HG03571 (cell line): ENCODE measurements around the gene BAG1.

ENCODE experiments used
- ATAC-seq: cut with Tn5 transposase; IDR thresholded peaks from one replicate; pipeline ENCODE4 v1.9.1; 2021; ENCODE audit not compliant: unreplicated experiment

The BAG1 gene

GRCh38 chr9:33245341-33245740, 19.2 kb downstream of the BAG1 start:
- no peak for ATAC-seq

- ATAC-seq = no peak
These were observed 20.2 kb downstream of the BAG1 start for GRCh38 chr9:33244137-33244784.

- no peak for ATAC-seq
These were observed 21.8 kb downstream of the BAG1 start for GRCh38 chr9:33242609-33243134.

- no peak for ATAC-seq
These were observed 23.2 kb downstream of the BAG1 start for GRCh38 chr9:33241298-33241697.

- ATAC-seq = no peak
These were observed 24.6 kb downstream of the BAG1 start, which contains the start of gene SPINK4 for GRCh38 chr9:33239921-33240320. Gene SPINK4, plus strand, starts transcription at chr9:33240167. Its CDS starts 42 bp downstream, at chr9:33240209.

- no peak for ATAC-seq
These were observed 27.9 kb downstream of the BAG1 start for GRCh38 chr9:33236571-33236970.

- ATAC-seq = no peak
These were observed 29.7 kb downstream of the BAG1 start for GRCh38 chr9:33234511-33235467.

- ATAC-seq = no peak
These were observed 30.7 kb downstream of the BAG1 start for GRCh38 chr9:33233626-33234342.

- ATAC-seq = no peak
These were observed 31.7 kb downstream of the BAG1 start for GRCh38 chr9:33232815-33233214.

GRCh38 chr9:33231623-33231942, 32.9 kb downstream of the BAG1 start:
- ATAC-seq = no peak

GRCh38 chr9:33230756-33231622, 33.5 kb downstream of the BAG1 start:
- no peak for ATAC-seq

GRCh38 chr9:33229359-33230114, 35.0 kb downstream of the BAG1 start:
- no peak for ATAC-seq

GRCh38 chr9:33228606-33229005, 35.9 kb downstream of the BAG1 start:
- ATAC-seq = no peak

- ATAC-seq = no peak
These were observed 36.8 kb downstream of the BAG1 start for GRCh38 chr9:33227741-33228140.

GRCh38 chr9:33227008-33227398, 37.5 kb downstream of the BAG1 start:
- peak; percentile 67 for ATAC-seq

GRCh38 chr9:33225319-33226147, 39.0 kb downstream of the BAG1 start:
- no peak for ATAC-seq

GRCh38 chr9:33223696-33224095, 40.8 kb downstream of the BAG1 start:
- ATAC-seq = no peak

- ATAC-seq = no peak
These were observed 42.5 kb downstream of the BAG1 start for GRCh38 chr9:33222031-33222430.

- no peak for ATAC-seq
These were observed 43.0 kb downstream of the BAG1 start for GRCh38 chr9:33221568-33221884.
